Mononuclear cell (primary cell): ENCODE results near the gene MZT2A. TPM values are rescaled to one million over a fixed set of nuclear protein-coding genes. Genes with fewer than 3 reads are reported as not detected.
"Not testable (repeated sequence)": the region's sequence is repeated elsewhere in the genome, so short reads cannot be mapped to it uniquely, and the experiment has no call there.

Experiments
- H3K27me3 ChIP-seq: 2 replicates; pipeline ENCODE4 v1.6.0; 2011; ENCODE audit warnings: low read length, control low read depth; ENCODE audit not compliant: insufficient read depth
- H3K4me1 ChIP-seq: 2 replicates; pipeline ENCODE4 v1.5.1; 2011; ENCODE audit warnings: mild to moderate bottlenecking, low read length, control low read depth; ENCODE audit not compliant: insufficient read depth
- H3K4me3 ChIP-seq: 2 replicates; pipeline ENCODE4 v1.5.1; 2011; ENCODE audit warnings: mild to moderate bottlenecking, low read length, moderate library complexity
- H3K9me3 ChIP-seq: 2 replicates; pipeline ENCODE4 v1.5.1; 2011; ENCODE audit warnings: low read depth, mild to moderate bottlenecking, control low read depth, low read length
- total RNA-seq: library from RNA; depleted of rRNA; stranded (reverse); fragments of >200 nt; gene quantifications from one replicate; pipeline ENCODE4 v1.2.3, GENCODE V29; 2012

Gene MZT2A
- total RNA-seq, 1 donor, result 59.3 TPM

- H3K9me3 ChIP-seq, H3K4me1 ChIP-seq, H3K27me3 ChIP-seq, H3K4me3 ChIP-seq: not testable (repeated sequence)
These were observed 37.3 kb downstream of the MZT2A start for GRCh38 chr2:131454914-131455313.

- H3K9me3 ChIP-seq, H3K4me1 ChIP-seq, H3K4me3 ChIP-seq, H3K27me3 ChIP-seq: not testable (repeated sequence)
These were observed 40.8 kb downstream of the MZT2A start for GRCh38 chr2:131451265-131451949.

GRCh38 chr2:131447981-131448380, 44.2 kb downstream of the MZT2A start:
- not testable (repeated sequence) for H3K27me3 ChIP-seq, H3K9me3 ChIP-seq, H3K4me1 ChIP-seq, H3K4me3 ChIP-seq

- H3K4me3 ChIP-seq, result no peak overlapping the region
- no peaks in the 10 kb centered on the region for H3K9me3 ChIP-seq
- H3K27me3 ChIP-seq, result no peaks in the 10 kb centered on the region
- no peaks in the 10 kb centered on the region for H3K4me1 ChIP-seq
These were observed 46.3 kb downstream of the MZT2A start for GRCh38 chr2:131445896-131446295.

- not testable (repeated sequence) for H3K4me3 ChIP-seq, H3K27me3 ChIP-seq, H3K9me3 ChIP-seq, H3K4me1 ChIP-seq
These were observed 46.7 kb downstream of the MZT2A start for GRCh38 chr2:131445515-131445797.

- not testable (repeated sequence) for H3K4me1 ChIP-seq, H3K27me3 ChIP-seq, H3K4me3 ChIP-seq
These were observed 47.3 kb downstream of the MZT2A start for GRCh38 chr2:131444736-131445514.

GRCh38 chr2:131440742-131441468, 51.3 kb downstream of the MZT2A start:
- not testable (repeated sequence) for H3K27me3 ChIP-seq, H3K9me3 ChIP-seq, H3K4me1 ChIP-seq, H3K4me3 ChIP-seq

More at GRCh38 chr2:131444736-131445514, 47.3 kb downstream of the MZT2A start:
- H3K9me3 ChIP-seq, result not testable (repeated sequence)

Other genes with a start within 250 kb of the MZT2A start
- gene RAB6D, start 128.2 kb downstream of the MZT2A start, total RNA-seq, result not detected
- gene TUBA3D, start 16.3 kb downstream of the MZT2A start, total RNA-seq, result not detected
- 0.84 TPM for gene CCDC74A, start 35.5 kb upstream of the MZT2A start, total RNA-seq